Endothelial cell (in vitro differentiated cells): ENCODE measurements around the gene NAA80. TPM values are rescaled to one million over a fixed set of nuclear protein-coding genes. Genes with fewer than 3 reads are reported as not detected.
"Not testable (repeated sequence)": the region's sequence is repeated elsewhere in the genome, so short reads cannot be mapped to it uniquely, and the experiment has no call there.

Source experiments
- DNase-seq: peaks from one replicate; pipeline ENCODE4 v3.0.0; 2021; ENCODE audit warnings: low spot score
- H3K27ac Mint-ChIP-seq: one replicate; pipeline ENCODE4 v1.8.0; 2021; ENCODE audit warnings: mixed read lengths, inconsistent platforms; ENCODE audit not compliant: unreplicated experiment
- H3K27me3 Mint-ChIP-seq: one replicate; pipeline ENCODE4 v1.8.0; 2021; ENCODE audit warnings: mild to moderate bottlenecking, moderate library complexity, mixed read lengths, inconsistent platforms; ENCODE audit not compliant: unreplicated experiment
- H3K36me3 Mint-ChIP-seq: one replicate; pipeline ENCODE4 v1.8.0; 2021; ENCODE audit warnings: mild to moderate bottlenecking, low read depth, mixed read lengths, inconsistent platforms; ENCODE audit not compliant: unreplicated experiment
- H3K4me1 Mint-ChIP-seq: one replicate; pipeline ENCODE4 v1.8.0; 2021; ENCODE audit warnings: mild to moderate bottlenecking, mixed read lengths, inconsistent platforms; ENCODE audit not compliant: unreplicated experiment
- H3K4me3 Mint-ChIP-seq: one replicate; pipeline ENCODE4 v1.8.0; 2021; ENCODE audit warnings: mild to moderate bottlenecking, mixed read lengths, inconsistent platforms; ENCODE audit not compliant: unreplicated experiment
- H3K9me3 Mint-ChIP-seq: one replicate; pipeline ENCODE4 v1.8.0; 2021; ENCODE audit warnings: mixed read lengths, inconsistent platforms; ENCODE audit not compliant: unreplicated experiment
- CTCF ChIP-seq: fragments of 200-600 bp; sonication (generic); IDR thresholded peaks from one replicate; pipeline ENCODE4 v1.5.0; 2021; ENCODE audit warnings: antibody characterized with exemption; ENCODE audit not compliant: unreplicated experiment
- total RNA-seq: library from RNA; stranded (reverse); fragmentation: NEBNext Ultra II Directional; extraction: Animal tissue kit (Norgen Biotek cat#: 25700); gene quantifications from one replicate; pipeline ENCODE4 v1.2.1, GENCODE V29; 2021; ENCODE audit not compliant: unreplicated experiment

Gene NAA80
- total RNA-seq, 1 donor from 2014 or later, result 17.1 TPM

DNA sequence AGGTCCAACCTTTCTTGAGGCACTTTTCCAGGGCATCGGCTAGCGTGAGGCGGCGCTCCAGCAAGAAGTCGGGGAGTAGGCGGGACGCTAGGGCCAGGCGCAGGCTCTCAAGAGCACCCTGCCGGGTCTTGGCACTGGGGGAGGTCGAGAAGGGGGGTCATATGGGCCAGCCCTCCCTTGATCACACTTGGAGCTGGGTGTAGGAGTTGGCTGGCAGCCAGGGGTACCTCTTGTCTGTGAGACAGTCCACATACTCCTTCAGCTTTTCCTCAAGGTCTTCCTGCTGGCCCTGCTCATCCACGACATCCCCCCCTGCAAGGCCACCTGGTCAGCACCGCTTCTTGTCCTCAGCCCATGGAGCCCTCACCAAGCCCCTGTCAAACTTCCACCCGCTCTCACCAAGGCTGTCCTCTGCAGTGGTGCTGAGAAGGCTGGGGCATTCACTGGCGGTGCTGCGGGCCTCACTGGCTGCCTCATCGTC is 9.0 kb downstream of the NAA80 start:
- peaks cover 12% of the 10 kb centered on the region for H3K4me1 Mint-ChIP-seq
- no peak for TF ChIP-seq CTCF
- no peaks in the 10 kb centered on the region for H3K9me3 Mint-ChIP-seq
- H3K36me3 Mint-ChIP-seq, result peaks cover 10% of the 10 kb centered on the region
- no peak overlapping the region for H3K27ac Mint-ChIP-seq
- H3K4me3 Mint-ChIP-seq, result peak overlapping the region; percentile 51
- peaks cover 15% of the 10 kb centered on the region for H3K27me3 Mint-ChIP-seq
- DNase-seq, result no peak

GRCh38 chr3:50289130-50289529 is 10.1 kb downstream of the NAA80 start:
- H3K4me1 Mint-ChIP-seq, result peaks cover 12% of the 10 kb centered on the region
- H3K36me3 Mint-ChIP-seq, result peaks cover 10% of the 10 kb centered on the region
- no peak for DNase-seq
- H3K27me3 Mint-ChIP-seq, result peaks cover 15% of the 10 kb centered on the region
- no peak for TF ChIP-seq CTCF
- no peak overlapping the region for H3K27ac Mint-ChIP-seq
- H3K9me3 Mint-ChIP-seq, result no peaks in the 10 kb centered on the region
- H3K4me3 Mint-ChIP-seq, result no peak overlapping the region

DNA sequence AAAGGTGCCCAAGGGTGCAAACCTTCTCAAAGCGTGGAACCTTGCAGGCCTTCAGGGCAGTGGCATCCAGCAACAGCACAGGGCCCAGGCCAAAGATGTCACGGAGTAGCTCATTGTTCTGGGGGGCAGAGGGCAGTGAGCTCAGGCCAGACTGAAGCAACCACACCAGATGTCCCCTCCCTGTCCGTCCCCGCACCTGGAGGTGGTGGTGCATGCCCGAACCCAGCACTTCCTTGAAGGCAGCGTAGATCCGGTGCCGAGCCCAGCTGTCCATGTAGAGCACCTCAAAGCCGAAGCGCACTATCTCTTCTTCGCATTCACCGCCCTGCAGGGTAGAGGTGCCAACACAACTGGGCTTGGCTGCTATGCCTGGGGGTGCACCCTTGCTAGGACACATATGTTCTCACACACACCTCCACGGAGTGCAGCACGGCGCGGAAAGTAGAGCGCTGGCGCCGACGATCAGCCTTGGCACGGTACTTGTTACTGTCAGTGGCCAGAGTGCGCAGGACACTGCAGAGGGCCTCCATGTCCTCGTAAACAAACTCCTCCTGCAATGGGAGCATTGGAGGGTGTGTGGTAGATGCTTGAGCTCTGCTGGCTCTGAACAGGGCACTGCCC is 10.7 kb downstream of the NAA80 start:
- no peak for DNase-seq
- peaks cover 10% of the 10 kb centered on the region for H3K36me3 Mint-ChIP-seq
- no peak for TF ChIP-seq CTCF
- peaks cover 12% of the 10 kb centered on the region for H3K4me1 Mint-ChIP-seq
- H3K27ac Mint-ChIP-seq, result no peak overlapping the region
- no peak overlapping the region for H3K4me3 Mint-ChIP-seq
- no peaks in the 10 kb centered on the region for H3K9me3 Mint-ChIP-seq
- H3K27me3 Mint-ChIP-seq, result peaks cover 15% of the 10 kb centered on the region

DNA sequence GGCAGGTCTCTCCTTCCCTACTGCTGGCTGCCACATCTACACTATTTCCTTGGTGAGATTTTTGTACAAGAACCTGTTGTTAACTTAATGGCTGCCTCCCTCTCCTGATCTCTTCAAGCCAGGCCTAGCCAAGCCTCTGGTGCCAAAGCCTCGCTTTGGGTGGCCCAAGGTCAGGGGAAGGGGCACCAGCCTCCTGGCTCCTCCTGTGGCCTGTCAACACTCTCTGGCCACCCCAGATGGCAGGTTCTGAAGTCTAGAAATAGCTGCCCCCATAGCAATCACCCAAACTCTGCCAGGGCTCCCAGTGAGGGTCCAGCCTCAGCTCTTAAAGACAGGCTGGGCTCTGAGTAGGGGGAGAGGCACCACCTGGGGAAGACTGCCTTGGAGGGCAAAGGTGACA is 11.9 kb downstream of the NAA80 start:
- Mint-ChIP-seq H3K27me3 (peaks cover 16% of the 10 kb centered on the region), H3K4me3 (no peak overlapping the region), H3K27ac (no peak overlapping the region), H3K36me3 (peaks cover 10% of the 10 kb centered on the region), H3K4me1 (peaks cover 6% of the 10 kb centered on the region), H3K9me3 (no peaks in the 10 kb centered on the region)
- DNase-seq, result no peak
- no peak for TF ChIP-seq CTCF

GRCh38 chr3:50286322-50287227 is 12.6 kb downstream of the NAA80 start:
- no peak for DNase-seq
- peaks cover 16% of the 10 kb centered on the region for H3K27me3 Mint-ChIP-seq
- H3K36me3 Mint-ChIP-seq, result peaks cover 10% of the 10 kb centered on the region
- no peak overlapping the region for H3K27ac Mint-ChIP-seq
- H3K4me3 Mint-ChIP-seq, result no peak overlapping the region
- peaks cover 6% of the 10 kb centered on the region for H3K4me1 Mint-ChIP-seq
- no peak for TF ChIP-seq CTCF
- H3K9me3 Mint-ChIP-seq, result no peaks in the 10 kb centered on the region

DNA sequence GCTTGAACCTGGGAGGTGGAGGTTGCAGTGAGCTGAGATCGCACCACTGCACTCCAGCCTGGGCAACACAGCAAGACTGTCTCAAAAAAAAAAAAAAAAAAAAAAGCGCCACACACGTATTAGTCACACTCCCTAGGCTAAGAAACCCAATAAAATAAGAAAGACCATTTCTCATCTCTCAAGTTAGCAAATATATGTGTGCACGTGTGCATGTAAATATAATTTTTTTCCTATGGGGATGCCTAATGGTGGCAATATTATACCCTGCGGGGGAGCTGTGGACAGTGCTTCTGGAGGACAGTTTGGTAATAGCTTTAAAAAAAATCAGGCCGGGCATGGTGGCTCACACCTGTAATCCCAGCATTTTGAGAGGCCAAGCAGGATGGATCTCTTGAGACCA is 15.1 kb downstream of the NAA80 start:
- not testable (repeated sequence) for H3K36me3 Mint-ChIP-seq, H3K9me3 Mint-ChIP-seq, H3K4me3 Mint-ChIP-seq, H3K27ac Mint-ChIP-seq, DNase-seq, H3K4me1 Mint-ChIP-seq
- H3K27me3 Mint-ChIP-seq, result peaks cover 11% of the 10 kb centered on the region
